Activated naive CD4-positive, alpha-beta T cell treated with anti-CD3 and anti-CD28 coated beads, Interleukin-2, amount 50 U/mL, for 16 hours (primary cell): ENCODE data around the gene TPK1.
A peak's percentile ranks its signal among the peaks of the same experiment; 100 is the strongest.
"Not testable (repeated sequence)": the region's sequence is repeated elsewhere in the genome, so short reads cannot be mapped to it uniquely, and the experiment has no call there.

Experiments
- DNase-seq: peaks from one replicate; pipeline ENCODE4 v3.0.0-alpha.2; 2020

TPK1 gene

GRCh38 chr7:144455040-144455404, 380.8 kb downstream of the TPK1 start:
- DNase-seq: no peak

- no peak for DNase-seq
These were observed 381.4 kb downstream of the TPK1 start for GRCh38 chr7:144454256-144455039.

- DNase-seq: no peak
These were observed 383.8 kb downstream of the TPK1 start for GRCh38 chr7:144452064-144452463.

GRCh38 chr7:144445590-144445989, 390.3 kb downstream of the TPK1 start:
- DNase-seq: no peak

- no peak for DNase-seq
These were observed 396.1 kb downstream of the TPK1 start for GRCh38 chr7:144439717-144440205.

GRCh38 chr7:144438759-144439158, 397.1 kb downstream of the TPK1 start:
- DNase-seq: no peak

- peak; percentile 39 for DNase-seq
These were observed 398.3 kb downstream of the TPK1 start for GRCh38 chr7:144437370-144438191.

- no peak for DNase-seq
These were observed 399.4 kb downstream of the TPK1 start for GRCh38 chr7:144436500-144436899.

- DNase-seq: no peak
These were observed 407.4 kb downstream of the TPK1 start for GRCh38 chr7:144428431-144428830.

- DNase-seq: not testable (repeated sequence)
These were observed 408.3 kb downstream of the TPK1 start for GRCh38 chr7:144427539-144427938.

GRCh38 chr7:144418931-144419330, 416.9 kb downstream of the TPK1 start:
- DNase-seq: not testable (repeated sequence)

GRCh38 chr7:144416341-144416740, 419.5 kb downstream of the TPK1 start:
- no peak for DNase-seq

- DNase-seq: no peak
These were observed 420.0 kb downstream of the TPK1 start for GRCh38 chr7:144415858-144416257.

- DNase-seq: no peak
These were observed 421.0 kb downstream of the TPK1 start for GRCh38 chr7:144414815-144415214.

GRCh38 chr7:144410441-144410840, 425.4 kb downstream of the TPK1 start:
- DNase-seq: no peak

GRCh38 chr7:144408121-144408520, 427.7 kb downstream of the TPK1 start:
- DNase-seq: no peak

- no peak for DNase-seq
These were observed 428.5 kb downstream of the TPK1 start for GRCh38 chr7:144407266-144407931.

- DNase-seq: no peak
These were observed 430.9 kb downstream of the TPK1 start for GRCh38 chr7:144404946-144405345.

GRCh38 chr7:144403649-144404061, 432.2 kb downstream of the TPK1 start, which contains the start of gene NOBOX:
Gene NOBOX (minus strand): TSS chr7:144403693.
- DNase-seq: no peak

- no peak for DNase-seq
These were observed 432.8 kb downstream of the TPK1 start for GRCh38 chr7:144403102-144403501.
